ENCODE results near the gene KICS2.

DNA sequence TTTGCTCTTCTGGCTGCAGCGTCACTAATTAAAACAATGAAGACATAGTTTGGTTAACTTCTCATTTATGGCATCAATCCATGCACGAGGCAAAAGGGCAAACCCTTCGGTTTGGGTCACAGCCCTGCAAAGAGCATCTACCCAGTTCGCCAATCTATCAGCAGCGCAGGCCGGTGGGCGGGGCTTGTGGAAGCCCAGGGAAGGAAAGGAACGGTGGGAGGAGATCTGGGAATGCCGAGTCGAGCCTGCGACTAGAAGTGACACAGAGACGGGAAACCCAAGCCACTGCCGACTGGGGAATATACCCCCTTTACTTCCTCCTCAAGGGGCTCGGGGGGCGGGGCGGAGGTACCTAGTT lies 466 bp downstream of the KICS2 start:
- no peak for TF ChIP-seq SUZ12 (IDR thresholded peaks at IDR 0.05; ENCODE audit: extremely low read depth, insufficient read depth, insufficient read length)
- no peak for TF ChIP-seq YY1 (IDR thresholded peaks at IDR 0.05; ENCODE audit: insufficient read depth, insufficient read length)
- TF ChIP-seq ZNF274 (IDR thresholded peaks at IDR 0.05; ENCODE audit: low read depth, low read length): no peak
